Vagina (tissue), 2 donors: Measurements from ENCODE around the gene C4BPA.

Experiments
- CTCF ChIP-seq, 3 experiments: fragments of 450-650 bp in 2 of 3; fragments of 200-600 bp in 1 of 3; sonication (generic) in 1 of 3; IDR thresholded peaks; one replicate each; pipeline ENCODE4 v1.5.1; 2017 to 2019; ENCODE audit warnings: antibody characterized with exemption in 3 of 3, mild to moderate bottlenecking in 2 of 3, moderate library complexity in 2 of 3
- POLR2A ChIP-seq, 2 donors: fragments of 450-650 bp; IDR thresholded peaks; one replicate each; pipeline ENCODE4 v1.6.1; 2017; ENCODE audit warnings: antibody characterized with exemption in 2 of 2, mild to moderate bottlenecking in 2 of 2, moderate library complexity in 2 of 2

GRCh38 chr1:207058252-207058651 lies 45.8 kb upstream of the C4BPA start:
- TF ChIP-seq CTCF (IDR thresholded peaks at IDR 0.05) (no peak), POLR2A (IDR thresholded peaks at IDR 0.05) (no peak)
